H9 (cell line): ENCODE results near the gene ARCN1. TPM values are rescaled to one million over a fixed set of nuclear protein-coding genes. Genes with fewer than 3 reads are reported as not detected.

Experiments used
- DNase-seq: peaks from one replicate; pipeline ENCODE4 v3.0.0-alpha.2; 2017
- H2AFZ ChIP-seq: one replicate; pipeline ENCODE4 v1.6.1; 2013; ENCODE audit warnings: mild to moderate bottlenecking, low read length, control low read depth, moderate library complexity
- H2AK5ac ChIP-seq: 2 replicates; pipeline ENCODE4 v1.6.1; 2013; ENCODE audit warnings: low read length, control low read depth, mixed read lengths; ENCODE audit not compliant: insufficient read length
- H2BK120ac ChIP-seq: one replicate; pipeline ENCODE4 v1.6.1; 2013; ENCODE audit warnings: low read depth, mild to moderate bottlenecking, low read length, control low read depth, inconsistent platforms; ENCODE audit not compliant: poor library complexity, severe bottlenecking
- H2BK12ac ChIP-seq: 2 replicates; pipeline ENCODE4 v1.6.1; 2013; ENCODE audit warnings: low read length, control low read depth, mixed read lengths, low read depth; ENCODE audit not compliant: insufficient read length
- H2BK15ac ChIP-seq: 2 replicates; pipeline ENCODE4 v1.6.1; 2013; ENCODE audit warnings: low read depth, low read length, control low read depth
- H2BK20ac ChIP-seq: one replicate; pipeline ENCODE4 v1.6.1; 2013; ENCODE audit warnings: low read depth, mild to moderate bottlenecking, low read length, control low read depth, inconsistent platforms; ENCODE audit not compliant: poor library complexity, severe bottlenecking
- H2BK5ac ChIP-seq: 2 replicates; pipeline ENCODE4 v1.6.1; 2013; ENCODE audit warnings: low read length, control low read depth, mixed read lengths; ENCODE audit not compliant: insufficient read length
- H3K14ac ChIP-seq: 2 replicates; pipeline ENCODE4 v1.6.1; 2013; ENCODE audit warnings: low read length, control low read depth; ENCODE audit not compliant: insufficient read depth
- H3K18ac ChIP-seq: 2 replicates; pipeline ENCODE4 v1.6.1; 2013; ENCODE audit warnings: low read depth, mild to moderate bottlenecking, mixed read lengths, low read length, control low read depth; ENCODE audit not compliant: insufficient read length
- H3K23ac ChIP-seq: 2 replicates; pipeline ENCODE4 v1.6.1; 2013; ENCODE audit warnings: low read length, control low read depth, mixed read lengths, low read depth; ENCODE audit not compliant: insufficient read length
- H3K23me2 ChIP-seq: 2 replicates; pipeline ENCODE4 v1.6.1; 2013; ENCODE audit warnings: low read depth, mild to moderate bottlenecking, mixed read lengths, low read length, control low read depth; ENCODE audit not compliant: insufficient read length, poor library complexity, severe bottlenecking
- H3K27ac ChIP-seq: 2 replicates; pipeline ENCODE4 v1.5.1; 2013; ENCODE audit warnings: low read length, control low read depth, mixed read lengths, low read depth; ENCODE audit not compliant: insufficient read length
- H3K27me3 ChIP-seq: 2 replicates; pipeline ENCODE4 v1.6.1; 2013; ENCODE audit warnings: low read length, control low read depth, inconsistent platforms; ENCODE audit not compliant: insufficient read depth
- H3K4ac ChIP-seq: 2 replicates; pipeline ENCODE4 v1.6.1; 2013; ENCODE audit warnings: low read depth, mild to moderate bottlenecking, control low read depth, inconsistent platforms, low read length, moderate library complexity
- H3K4me1 ChIP-seq: 2 replicates; pipeline ENCODE4 v1.6.1; 2013; ENCODE audit warnings: low read length, control low read depth, inconsistent platforms; ENCODE audit not compliant: insufficient read depth
- H3K4me2 ChIP-seq: 2 replicates; pipeline ENCODE4 v1.6.1; 2013; ENCODE audit warnings: low read length, control low read depth, mixed read lengths; ENCODE audit not compliant: insufficient read length, insufficient read depth
- H3K56ac ChIP-seq: 2 replicates; pipeline ENCODE4 v1.6.1; 2013; ENCODE audit warnings: low read depth, mild to moderate bottlenecking, mixed read lengths, low read length, control low read depth; ENCODE audit not compliant: insufficient read length
- H3K79me1 ChIP-seq: 2 replicates; pipeline ENCODE4 v1.6.1; 2013; ENCODE audit warnings: low read depth, mild to moderate bottlenecking, moderate library complexity, low read length, control low read depth, inconsistent platforms; ENCODE audit not compliant: insufficient read depth, poor library complexity, severe bottlenecking
- H3K79me2 ChIP-seq: 2 replicates; pipeline ENCODE4 v1.6.1; 2013; ENCODE audit warnings: low read length, control low read depth, inconsistent platforms; ENCODE audit not compliant: insufficient read depth
- H3K9ac ChIP-seq: 2 replicates; pipeline ENCODE4 v1.6.1; 2013; ENCODE audit warnings: low read length, control low read depth, mixed read lengths; ENCODE audit not compliant: insufficient read length; ENCODE audit errors: extremely low read depth
- H3K9me3 ChIP-seq: one replicate; pipeline ENCODE4 v1.6.1; 2013; ENCODE audit warnings: low read depth, low read length, inconsistent platforms; ENCODE audit not compliant: control insufficient read depth
- H3T11ph ChIP-seq: one replicate; pipeline ENCODE4 v1.6.1; 2013; ENCODE audit warnings: mild to moderate bottlenecking, low read length, control low read depth, inconsistent platforms
- H4K20me1 ChIP-seq: one replicate; pipeline ENCODE4 v1.6.1; 2013; ENCODE audit not compliant: control insufficient read depth, insufficient read length, insufficient read depth
- H4K5ac ChIP-seq: 2 replicates; pipeline ENCODE4 v1.6.1; 2013; ENCODE audit warnings: low read depth, mild to moderate bottlenecking, mixed read lengths, low read length, control low read depth; ENCODE audit not compliant: insufficient read length
- H4K8ac ChIP-seq: replicated peaks from 2 replicates; pipeline ENCODE4 v1.6.1; 2013; ENCODE audit warnings: low read length, control low read depth, mixed read lengths, low read depth; ENCODE audit not compliant: insufficient read length
- H4K91ac ChIP-seq: 2 replicates; pipeline ENCODE4 v1.6.1; 2013; ENCODE audit warnings: low read depth, mild to moderate bottlenecking, moderate library complexity, mixed read lengths, low read length, control low read depth; ENCODE audit not compliant: insufficient read length
- H3K27ac Mint-ChIP-seq, 3 experiments: 2 replicates in 2 of 3; 3 replicates in 1 of 3; pipeline ENCODE4 v1.8.0; 2020 to 2021; ENCODE audit warnings: mixed read lengths in 3 of 3, mild to moderate bottlenecking in 1 of 3, moderate library complexity in 1 of 3
- H3K27me3 Mint-ChIP-seq: 2 replicates; pipeline ENCODE4 v1.8.0; 2021; ENCODE audit warnings: low read depth, mild to moderate bottlenecking, moderate library complexity, mixed read lengths
- H3K36me3 Mint-ChIP-seq, 3 experiments: 2 replicates in 2 of 3; 3 replicates in 1 of 3; pipeline ENCODE4 v1.8.0; 2020 to 2021; ENCODE audit warnings: low read depth in 3 of 3, mixed read lengths in 3 of 3; ENCODE audit not compliant: insufficient read depth in 1 of 3
- H3K4me1 Mint-ChIP-seq, 2 experiments: 2 replicates each; pipeline ENCODE4 v1.8.0; 2020; ENCODE audit warnings: mixed read lengths in 2 of 2
- H3K4me3 Mint-ChIP-seq, 2 experiments: 2 replicates in 1 of 2; 3 replicates in 1 of 2; pipeline ENCODE4 v1.8.0; 2020 to 2021; ENCODE audit warnings: mild to moderate bottlenecking in 2 of 2, mixed read lengths in 2 of 2, moderate library complexity in 1 of 2
- H3K9me3 Mint-ChIP-seq, 2 experiments: 2 replicates in 1 of 2; 3 replicates in 1 of 2; pipeline ENCODE4 v1.8.0; 2020; ENCODE audit warnings: mild to moderate bottlenecking in 2 of 2, mixed read lengths in 2 of 2, moderate library complexity in 1 of 2
- CTCF ChIP-seq: fragments of 200-600 bp; sonication (generic); conservative IDR thresholded peaks from 3 replicates; pipeline ENCODE4 v1.8.0; 2021; ENCODE audit warnings: antibody characterized with exemption, mild to moderate bottlenecking
- WGBS: extraction: QIAGEN DNeasy Blood & Tissue Kit; methylation state at CpG from one replicate; pipeline ENCODE4 v1.1.7; 2013; ENCODE audit warnings: missing lambda C conversion rate, low lambda C conversion rate, mixed read lengths; ENCODE audit not compliant: insufficient read length; ENCODE audit errors: extremely low coverage; 5-methylcytosine and 5-hydroxymethylcytosine counted together
- total RNA-seq: library from RNA; stranded (reverse); gene quantifications from 2 replicates; pipeline ENCODE4 v1.2.1, GENCODE V29; 2021

ARCN1 gene
- total RNA-seq, 1 experiment from 2014 or later: 152 TPM

GRCh38 chr11:118530683-118531596 lies 41.3 kb upstream of the ARCN1 start, which contains the start of gene TMEM25:
Gene TMEM25, plus strand, starts transcription at chr11:118531192. Its CDS starts 610 bp downstream, at chr11:118531802.
- Histone ChIP-seq H3K23me2 (peaks cover 10% of the 10 kb centered on the region), H3K79me2 (no peaks in the 10 kb centered on the region), H3T11ph (no peak within 1 kb of the TSS), H2BK20ac (no peak within 1 kb of the TSS), H2BK15ac (no peak within 1 kb of the TSS), H2BK12ac (no peak within 1 kb of the TSS), H3K23ac (no peak within 1 kb of the TSS), H3K9ac (peak within 1 kb of the TSS; percentile 60), H2BK120ac (no peak within 1 kb of the TSS), H4K91ac (no peak within 1 kb of the TSS), H3K4me2 (peak within 1 kb of the TSS; percentile 93), H2BK5ac (no peak within 1 kb of the TSS), H2AFZ (no peak within 1 kb of the TSS), H3K4ac (no peak within 1 kb of the TSS), H3K27ac (no peak within 1 kb of the TSS), H2AK5ac (no peak within 1 kb of the TSS), H4K20me1 (no peaks in the 10 kb centered on the region), H3K56ac (no peak within 1 kb of the TSS), H3K9me3 (no peaks in the 10 kb centered on the region), H3K4me1 (no peaks in the 10 kb centered on the region; the same call in 1 of the 2 replicates), H3K27me3 (no peaks in the 10 kb centered on the region), H3K14ac (peak within 1 kb of the TSS; percentile 48), H4K5ac (no peak within 1 kb of the TSS), H3K79me1 (no peaks in the 10 kb centered on the region), H3K18ac (no peak within 1 kb of the TSS), H4K8ac (no peak within 1 kb of the TSS)
- no peak for TF ChIP-seq CTCF
- H3K4me1 Mint-ChIP-seq: peaks cover 38% of the 10 kb centered on the region in 2 experiments
- peaks cover 0 to 7% (median 5%) of the 10 kb centered on the region in 3 experiments; a peak in 3 of 7 replicates for H3K36me3 Mint-ChIP-seq
- H3K27me3 Mint-ChIP-seq: peaks cover 5% of the 10 kb centered on the region; the same call in 1 of the 2 replicates
- peak within 1 kb of the TSS in 2 of 3 experiments; percentile 38 to 39; a peak in 3 of 7 replicates for H3K27ac Mint-ChIP-seq
- no peaks in the 10 kb centered on the region for H3K9me3 Mint-ChIP-seq
- DNase-seq: peak; percentile 83
- WGBS: no CpG with 5 or more reads among the region's 94 CpGs
- peak within 1 kb of the TSS; percentile 86 to 97 for H3K4me3 Mint-ChIP-seq
